Heart right ventricle (tissue), 16 donors: Measurements from ENCODE around the gene RAPSN. TPM values are rescaled to one million over a fixed set of nuclear protein-coding genes. Genes with fewer than 3 reads are reported as not detected.

ENCODE experiments used
- ATAC-seq, 8 donors: fragments of 200-7000 bp; cut with Tn5 transposase; one replicate each; pipeline ENCODE4 v1.9.1; 2020; ENCODE audit warnings: mild to moderate bottlenecking in 8 of 8, moderate library complexity in 8 of 8, moderate number of reproducible peaks in 1 of 8
- DNase-seq, 2 donors: peaks; one replicate each; pipeline ENCODE4 v3.0.0-alpha.2; 2020
- H3K27ac ChIP-seq, 10 donors: fragments of 200-600 bp; sonication (generic) in 2 of 10; one replicate each; pipeline versions ENCODE4 v1.5.0 to v1.8.0; 2020 to 2022; ENCODE audit warnings: mild to moderate bottlenecking in 3 of 10
- H3K27me3 ChIP-seq, 7 donors: fragments of 200-600 bp; one replicate each; pipeline ENCODE4 v1.8.0; 2021 to 2022; ENCODE audit warnings: mild to moderate bottlenecking in 2 of 7
- H3K36me3 ChIP-seq, 9 donors: fragments of 200-600 bp; sonication (generic) in 1 of 9; one replicate each; pipeline versions ENCODE4 v1.5.0 to v1.8.0; 2020 to 2022; ENCODE audit warnings: mild to moderate bottlenecking in 2 of 9
- H3K4me1 ChIP-seq, 9 donors: fragments of 200-600 bp; sonication (generic) in 1 of 9; one replicate each; pipeline versions ENCODE4 v1.5.0 to v1.8.0; 2020 to 2022; ENCODE audit warnings: mild to moderate bottlenecking in 4 of 9
- H3K4me3 ChIP-seq, 10 donors: fragments of 200-600 bp; sonication (generic) in 2 of 10; one replicate each; pipeline versions ENCODE4 v1.5.0 to v1.8.0; 2020 to 2022; ENCODE audit warnings: mild to moderate bottlenecking in 7 of 10, moderate library complexity in 2 of 10
- H3K9me3 ChIP-seq, 11 donors: fragments of 200-600 bp in 10 of 11; sonication (generic) in 2 of 11; one replicate each; pipeline versions ENCODE4 v1.5.0 to v1.8.0; 2013 to 2022; ENCODE audit warnings: mild to moderate bottlenecking in 2 of 11, control low read depth in 1 of 11, moderate library complexity in 1 of 11
- WGBS, 2 donors: extraction: QIAGEN DNeasy Blood & Tissue Kit; methylation state at CpG; one replicate each; pipeline ENCODE4 v1.1.7; 2013; ENCODE audit warnings: inconsistent platforms in 1 of 2; 5-methylcytosine and 5-hydroxymethylcytosine counted together
- intact Hi-C, 10 donors: fragments of 100-400 bp; cut with DNase I; formaldehyde crosslinking; loops; one replicate each; pipeline versions ENCODE4 v1.11.1 to v1.14.2; 2022
- polyA plus RNA-seq, 2 donors: library from polyadenylated mRNA; stranded (reverse); fragments of 200-250 nt; gene quantifications; one replicate each; pipeline ENCODE4 v1.2.3, GENCODE V29; 2013
- total RNA-seq, 10 donors: library from RNA; stranded (reverse); fragmentation: NEBNext Ultra II Directional in 3 of 10; extraction: Animal tissue kit (Norgen Biotek cat#: 25700) in 3 of 10; gene quantifications; one replicate each; pipeline versions ENCODE4 v1.2.1 to v1.2.4, GENCODE V29; 2021 to 2023
- TF ChIP-seq, protein P1 (sequence below), 9 donors: fragments of 200-600 bp; sonication (generic) in 2 of 9; IDR thresholded peaks; one replicate each; pipeline versions ENCODE4 v1.5.0 to v1.8.0; 2021 to 2022; ENCODE audit warnings: antibody characterized with exemption in 9 of 9, mild to moderate bottlenecking in 5 of 9, moderate library complexity in 1 of 9
- donor health status: Arrhythmogenic right ventricular cardiomyopathy.
- donor health status: ischemic (EF 13 %, LVEDD 7.1; RV severe dilation, severe dysfunction).
- donor health status: healthy with polysubstance abuse.
- donor health status: DM: no; HTN: yes; CAD: no.
- donor health status: DM: no; HTN: no; CAD: no.
- donor health status: ischemic (EF 25% LVEDD 6.9; RV normal size, moderate dysfunction).
- donor health status: ischemic (EF 25% LVEDD 5.7; RV mildly dilated, moderate dysfunction).
- donor health status: healthy.
- donor health status: DM: yes; HTN: yes; CAD: no.
- donor health status: Ischemic cardiomyopathy.
- donor health status: ischemic (EF 35%, LVEDD 5.7; RV mildly dilated, moderate dysfunction).
- donor health status: nonischemic (EF 11% LVEDD 7.7; RV severe dilation, severe dysfunction).
- donor health status: DM: yes; HTN: yes; CAD: no.
- donor health status: PGD.
- donor health status: ischemic (EF 29% LVEDD 5.4; RV normal size, mild dysfunction).
- donor health status: nonischemic (EF 23%, LVEDD 6.1; RV moderate dilation, normal function).

RAPSN gene
- total and polyA plus RNA-seq, 12 donors, result 0.33 to 10.2 (median 4.0) TPM

DNA sequence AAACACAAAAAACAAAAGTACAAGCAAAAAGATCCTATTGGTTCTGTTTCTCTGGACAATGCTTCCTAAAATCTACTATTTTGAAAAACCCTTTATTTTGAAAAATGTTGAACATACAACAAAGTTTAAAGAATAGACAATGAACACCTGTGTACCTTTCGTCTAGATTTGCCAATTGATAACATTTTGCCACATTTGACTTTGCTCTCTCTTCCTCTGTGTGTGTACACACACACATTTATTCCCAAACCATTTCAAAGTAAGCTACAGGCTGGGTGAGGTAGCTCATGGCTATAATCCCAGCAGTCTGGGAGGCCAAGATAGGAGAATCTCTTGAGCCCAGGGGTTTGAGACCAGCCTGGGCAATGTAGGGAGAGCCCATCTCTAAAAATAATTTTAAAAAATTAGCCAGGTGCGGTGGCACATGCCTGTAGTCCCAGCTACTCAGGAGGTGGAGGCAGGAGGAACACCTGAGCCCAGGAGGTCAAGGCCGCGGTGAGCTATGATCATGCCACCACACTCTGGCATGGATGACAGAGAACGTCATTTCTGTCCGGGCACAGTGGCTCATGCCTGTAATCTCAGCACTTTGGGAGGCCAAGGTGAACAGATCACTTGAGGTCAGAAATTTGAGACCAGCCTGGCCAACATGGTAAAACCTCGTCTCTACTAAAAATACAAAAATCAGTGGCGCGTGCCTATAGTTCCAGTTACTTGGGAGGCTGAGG lies 17.4 kb downstream of the RAPSN start:
- H3K27ac ChIP-seq, result no peak overlapping the region
- H3K36me3 ChIP-seq, result no peaks in the 10 kb centered on the region
- intact Hi-C loops, result no loop called here
- TF ChIP-seq, protein P1, sequence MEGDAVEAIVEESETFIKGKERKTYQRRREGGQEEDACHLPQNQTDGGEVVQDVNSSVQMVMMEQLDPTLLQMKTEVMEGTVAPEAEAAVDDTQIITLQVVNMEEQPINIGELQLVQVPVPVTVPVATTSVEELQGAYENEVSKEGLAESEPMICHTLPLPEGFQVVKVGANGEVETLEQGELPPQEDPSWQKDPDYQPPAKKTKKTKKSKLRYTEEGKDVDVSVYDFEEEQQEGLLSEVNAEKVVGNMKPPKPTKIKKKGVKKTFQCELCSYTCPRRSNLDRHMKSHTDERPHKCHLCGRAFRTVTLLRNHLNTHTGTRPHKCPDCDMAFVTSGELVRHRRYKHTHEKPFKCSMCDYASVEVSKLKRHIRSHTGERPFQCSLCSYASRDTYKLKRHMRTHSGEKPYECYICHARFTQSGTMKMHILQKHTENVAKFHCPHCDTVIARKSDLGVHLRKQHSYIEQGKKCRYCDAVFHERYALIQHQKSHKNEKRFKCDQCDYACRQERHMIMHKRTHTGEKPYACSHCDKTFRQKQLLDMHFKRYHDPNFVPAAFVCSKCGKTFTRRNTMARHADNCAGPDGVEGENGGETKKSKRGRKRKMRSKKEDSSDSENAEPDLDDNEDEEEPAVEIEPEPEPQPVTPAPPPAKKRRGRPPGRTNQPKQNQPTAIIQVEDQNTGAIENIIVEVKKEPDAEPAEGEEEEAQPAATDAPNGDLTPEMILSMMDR (IDR thresholded peaks at IDR 0.05), result no peak
- H3K9me3 ChIP-seq, result no peaks in the 10 kb centered on the region
- DNase-seq, result no peak
- 90 to 92% methylated on average over 9 of the region's 9 CpGs for WGBS, 2 donors
- ATAC-seq, result no peak
- H3K4me3 ChIP-seq, result no peak overlapping the region
- H3K27me3 ChIP-seq, result no peaks in the 10 kb centered on the region
- peaks cover 0 to 9% (median 7%) of the 10 kb centered on the region in 9 donors for H3K4me1 ChIP-seq

DNA sequence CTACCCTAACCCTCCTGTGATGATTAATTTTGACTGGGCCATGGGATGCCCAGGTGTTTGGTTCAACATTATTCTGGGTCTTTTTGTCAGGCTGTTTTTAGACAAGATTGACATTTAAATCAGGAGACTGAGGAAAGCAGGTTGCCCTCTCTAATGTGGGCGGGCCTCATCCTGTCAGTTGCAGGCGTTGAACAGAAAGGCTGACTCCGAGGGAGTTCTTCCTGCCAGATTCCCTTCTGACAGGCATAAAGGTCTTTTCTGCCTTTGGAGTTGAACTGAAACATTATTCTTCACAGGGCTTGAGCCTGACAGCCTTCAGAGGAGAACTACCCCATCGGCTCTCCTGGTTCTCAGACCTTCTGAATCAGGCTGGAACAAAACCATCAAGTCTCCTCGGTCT lies 18.4 kb downstream of the RAPSN start:
- TF ChIP-seq, protein P1 (IDR thresholded peaks at IDR 0.05), result no peak
- Histone ChIP-seq H3K4me3 (no peak overlapping the region), H3K9me3 (no peaks in the 10 kb centered on the region), H3K27me3 (no peaks in the 10 kb centered on the region), H3K27ac (no peak overlapping the region), H3K4me1 (peaks cover 0 to 11% (median 9%) of the 10 kb centered on the region in 9 donors), H3K36me3 (no peaks in the 10 kb centered on the region)
- ATAC-seq (no peak), DNase-seq (no peak)
- intact Hi-C loops, result no loop called here
- WGBS, 2 donors, result 61 to 62% methylated on average over 5 of the region's 5 CpGs

DNA sequence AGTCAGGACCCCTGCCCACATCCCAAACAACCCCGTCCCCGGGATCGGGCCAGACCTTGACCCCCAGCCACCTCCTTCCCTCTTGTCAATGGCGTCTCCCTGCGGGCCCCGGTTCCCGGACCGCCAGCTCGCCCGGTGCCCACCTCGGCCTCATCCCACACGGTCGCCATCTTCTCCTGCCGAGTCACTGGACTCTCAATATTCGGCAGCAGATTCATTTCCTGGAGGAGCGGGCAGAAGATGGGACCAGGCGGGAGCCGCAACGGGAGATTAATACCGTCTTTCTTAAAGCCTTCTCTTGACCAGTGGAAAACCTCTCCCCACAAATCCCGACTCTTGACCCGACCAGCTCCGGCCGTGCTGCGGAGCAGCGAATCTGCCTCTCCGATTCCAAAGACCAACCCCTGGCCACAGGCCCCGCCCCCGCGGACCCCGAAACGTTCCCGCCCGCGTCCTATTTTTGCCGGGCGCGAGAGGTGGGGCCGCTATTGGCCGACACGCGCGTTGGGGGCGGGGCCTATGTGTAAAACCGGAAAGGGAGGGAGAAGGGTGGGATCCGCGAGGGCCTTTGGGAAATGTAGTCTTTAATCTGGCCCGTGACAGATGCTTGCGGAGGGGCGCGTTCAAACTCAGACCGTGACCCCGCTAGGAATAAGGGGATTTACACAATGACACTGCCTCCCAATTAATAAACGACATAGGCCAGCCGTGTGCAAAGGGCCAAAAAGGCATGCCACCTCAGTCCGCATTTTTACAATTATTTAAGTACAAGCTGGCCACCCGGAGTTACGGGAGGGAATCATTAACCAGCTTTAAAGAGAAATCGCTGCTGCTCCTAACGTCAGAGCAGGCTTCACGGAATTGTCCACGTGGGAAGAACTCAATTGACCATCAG lies 22.6 kb downstream of the RAPSN start, which contains the start of gene PSMC3:
TSS of gene PSMC3 (minus strand) at position 378 of the 895 bp plus-strand sequence. CDS start at position 218, 160 bp downstream.
- peaks cover 11 to 21% (median 16%) of the 10 kb centered on the region in 9 donors for H3K4me1 ChIP-seq
- ATAC-seq, result peak; percentile 95 to 99 (median 98)
- peaks cover 0 to 39% (median 30%) of the 10 kb centered on the region in 9 donors for H3K36me3 ChIP-seq
- peak within 1 kb of the TSS; percentile 74 to 98 (median 92) for H3K27ac ChIP-seq
- intact Hi-C loops, result loop anchor here in 3 of 10 donors (1.0 to 2.0 kb wide), 2 partner anchors 18 kb away; partner anchors contain the start of gene SLC39A13 (in 3 of the 3)
- peak within 1 kb of the TSS; percentile 55 to 99 (median 88) for H3K4me3 ChIP-seq
- WGBS, 2 donors, result 0 to 1% methylated on average over 62 of the region's 62 CpGs
- TF ChIP-seq, protein P1 (IDR thresholded peaks at IDR 0.05), result no peak
- H3K27me3 ChIP-seq, result no peaks in the 10 kb centered on the region
- DNase-seq, result peak; percentile 98 to 99
- no peaks in the 10 kb centered on the region for H3K9me3 ChIP-seq

DNA sequence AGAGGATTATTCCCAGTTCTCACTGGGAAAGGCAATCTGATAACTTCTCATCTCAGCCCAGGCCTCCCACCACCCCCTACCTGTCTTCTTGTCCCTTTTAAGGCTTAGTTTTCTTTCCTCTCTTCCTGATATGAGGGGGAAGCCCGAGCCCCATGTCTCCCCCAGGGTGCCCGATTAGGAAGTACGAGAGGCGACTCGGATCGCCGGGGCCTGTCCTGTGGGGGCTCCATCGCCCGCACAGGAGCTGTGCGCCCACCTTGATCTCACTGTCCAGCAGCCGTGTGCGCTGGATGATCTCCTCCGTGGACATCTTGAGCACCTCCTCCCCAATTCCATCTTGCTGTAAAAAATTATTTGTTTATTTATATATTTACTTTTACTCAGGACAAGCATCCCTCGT lies 23.3 kb downstream of the RAPSN start:
- Histone ChIP-seq H3K4me3 (peak overlapping the region; percentile 55 to 99 (median 88)), H3K27ac (peak overlapping the region; percentile 74 to 98 (median 92)), H3K27me3 (no peaks in the 10 kb centered on the region), H3K36me3 (peaks cover 0 to 46% (median 35%) of the 10 kb centered on the region in 9 donors), H3K9me3 (no peaks in the 10 kb centered on the region), H3K4me1 (peaks cover 11 to 21% (median 16%) of the 10 kb centered on the region in 9 donors)
- DNase-seq (no peak), ATAC-seq (peak in 1 of 8 donors; percentile 3)
- intact Hi-C loops, result loop anchor here in 3 of 10 donors (1.0 to 2.0 kb wide), 2 partner anchors 17 kb away; partner anchors contain the start of gene SLC39A13 (in 3 of the 3)
- TF ChIP-seq, protein P1 (IDR thresholded peaks at IDR 0.05), result no peak
- WGBS, 2 donors, result 0 to 1% methylated on average over 14 of the region's 14 CpGs
